Thyroid gland (tissue), 4 donors: Measurements from ENCODE around the gene ZDHHC17. TPM values are rescaled to one million over a fixed set of nuclear protein-coding genes. Genes with fewer than 3 reads are reported as not detected.

Experiments
- DNase-seq, 2 donors: peaks; one replicate each; pipeline ENCODE4 v3.0.0-alpha.2; 2019
- H3K27ac ChIP-seq, 3 donors: fragments of 200-600 bp; sonication (generic); 1 replicate in 2 of 3; 2 replicates in 1 of 3; pipeline ENCODE4 v1.5.1; 2016 to 2019; ENCODE audit warnings: mild to moderate bottlenecking in 1 of 3, moderate library complexity in 1 of 3
- H3K27me3 ChIP-seq: fragments of 200-600 bp; sonication (generic); one replicate; pipeline ENCODE4 v1.5.1; 2019
- H3K36me3 ChIP-seq, 2 donors: fragments of 200-600 bp; sonication (generic); one replicate each; pipeline ENCODE4 v1.5.1; 2016 to 2019
- H3K4me1 ChIP-seq, 2 donors: fragments of 200-600 bp; sonication (generic); one replicate each; pipeline ENCODE4 v1.5.1; 2017 to 2019
- H3K4me3 ChIP-seq, 3 donors: fragments of 200-600 bp; sonication (generic); replicated peaks in 1 of 3; 1 replicate in 2 of 3; 2 replicates in 1 of 3; pipeline ENCODE4 v1.5.1; 2016; ENCODE audit warnings: mild to moderate bottlenecking in 1 of 3
- H3K9me3 ChIP-seq: fragments of 200-600 bp; sonication (generic); one replicate; pipeline ENCODE4 v1.5.1; 2017
- CTCF ChIP-seq, 6 experiments: fragments of 200-600 bp in 3 of 6; fragments of 450-650 bp in 3 of 6; sonication (generic) in 3 of 6; IDR thresholded peaks; one replicate each; pipeline ENCODE4 v1.5.1; 2016 to 2019; ENCODE audit warnings: antibody characterized with exemption in 6 of 6, mild to moderate bottlenecking in 2 of 6, inconsistent platforms in 1 of 6, moderate library complexity in 1 of 6
- POLR2A ChIP-seq, 2 donors: fragments of 450-650 bp; IDR thresholded peaks; one replicate each; pipeline ENCODE4 v1.6.1; 2017; ENCODE audit warnings: antibody characterized with exemption in 2 of 2, mild to moderate bottlenecking in 2 of 2, moderate library complexity in 1 of 2
- WGBS, 2 donors: methylation state at CpG; one replicate each; pipeline ENCODE4 v1.1.5; 2017; 5-methylcytosine and 5-hydroxymethylcytosine counted together
- intact Hi-C: fragments of 100-400 bp; cut with DNase I; formaldehyde crosslinking; loops from one replicate; pipeline ENCODE4 v1.15.1; 2023
- total RNA-seq, 4 donors: library from RNA; depleted of rRNA; stranded (reverse); fragments of >200 nt; gene quantifications; one replicate each; pipeline ENCODE4 v1.2.3, GENCODE V29; 2016

ZDHHC17 gene
- total RNA-seq, 4 donors from 2014 or later = 30.8 to 120 (median 53.4) TPM

GRCh38 chr12:76878099-76878898 is 114.4 kb downstream of the ZDHHC17 start:
- H3K27ac ChIP-seq = peak overlapping the region; percentile 42 to 91 (median 85)
- H3K36me3 ChIP-seq = no peaks in the 10 kb centered on the region
- no peaks in the 10 kb centered on the region for H3K9me3 ChIP-seq
- H3K27me3 ChIP-seq = no peaks in the 10 kb centered on the region
- intact Hi-C loops = no loop called here
- TF ChIP-seq POLR2A (IDR thresholded peaks at IDR 0.05) = peak in 1 of 2 donors; percentile 33
- TF ChIP-seq CTCF (IDR thresholded peaks at IDR 0.05) = peak in 4 of 6 experiments; percentile 12 to 31 (median 21)
- H3K4me3 ChIP-seq = peak overlapping the region; percentile 37 to 93 (median 73)
- WGBS, 2 donors = 2% methylated on average over 34 to 39 of the region's 44 CpGs
- DNase-seq = peak; percentile 64 to 65
- H3K4me1 ChIP-seq = peaks cover 8 to 12% of the 10 kb centered on the region in 2 donors

- Histone ChIP-seq H3K27me3 (no peaks in the 10 kb centered on the region), H3K4me1 (peaks cover 12 to 15% of the 10 kb centered on the region in 2 donors), H3K27ac (peak within 1 kb of the TSS; percentile 84 to 91 (median 85)), H3K4me3 (peak within 1 kb of the TSS; percentile 37 to 93 (median 73)), H3K36me3 (no peaks in the 10 kb centered on the region), H3K9me3 (no peaks in the 10 kb centered on the region)
- 12 to 19% methylated on average over 12 to 28 of the region's 71 CpGs for WGBS, 2 donors
- intact Hi-C loops = no loop called here
- peak in 1 of 6 experiments; percentile 25 for TF ChIP-seq CTCF (IDR thresholded peaks at IDR 0.05)
- TF ChIP-seq POLR2A (IDR thresholded peaks at IDR 0.05) = peak in 1 of 2 donors; percentile 97
- peak; percentile 91 to 93 for DNase-seq
Measured at GRCh38 chr12:76878899-76879709, 115.2 kb downstream of the ZDHHC17 start, which contains the start of gene CSRP2. Gene CSRP2 (minus strand): TSS chr12:76879019. CDS start chr12:76866260, 12,759 bp downstream.

- no peaks in the 10 kb centered on the region for H3K9me3 ChIP-seq
- peak in 1 of 2 donors; percentile 27 for DNase-seq
- no peaks in the 10 kb centered on the region for H3K36me3 ChIP-seq
- peak overlapping the region; percentile 84 to 91 (median 85) for H3K27ac ChIP-seq
- no peaks in the 10 kb centered on the region for H3K27me3 ChIP-seq
- no peak for TF ChIP-seq CTCF (IDR thresholded peaks at IDR 0.05)
- TF ChIP-seq POLR2A (IDR thresholded peaks at IDR 0.05) = no peak
- intact Hi-C loops = no loop called here
- H3K4me1 ChIP-seq = peaks cover 12 to 15% of the 10 kb centered on the region in 2 donors
- peak overlapping the region in 1 of 3 donors; percentile 93 for H3K4me3 ChIP-seq
- 70 to 77% methylated on average over 13 of the region's 13 CpGs for WGBS, 2 donors
Measured at GRCh38 chr12:76879710-76880518, 116.0 kb downstream of the ZDHHC17 start.

GRCh38 chr12:76880519-76881023 is 116.7 kb downstream of the ZDHHC17 start:
- DNase-seq = no peak
- intact Hi-C loops = no loop called here
- WGBS, 2 donors = 96% methylated on average over 7 of the region's 7 CpGs
- H3K4me1 ChIP-seq = peaks cover 12 to 15% of the 10 kb centered on the region in 2 donors
- no peak overlapping the region for H3K27ac ChIP-seq
- no peaks in the 10 kb centered on the region for H3K9me3 ChIP-seq
- H3K36me3 ChIP-seq = no peaks in the 10 kb centered on the region
- H3K27me3 ChIP-seq = no peaks in the 10 kb centered on the region
- no peak for TF ChIP-seq POLR2A (IDR thresholded peaks at IDR 0.05)
- TF ChIP-seq CTCF (IDR thresholded peaks at IDR 0.05) = no peak
- no peak overlapping the region for H3K4me3 ChIP-seq
